ENCODE data around the gene DCP1B. TPM values are rescaled to one million over a fixed set of nuclear protein-coding genes. Genes with fewer than 3 reads are reported as not detected.

DCP1B gene
- total and polyA plus RNA-seq, 2 experiments from 2014 or later, result 27.8 to 27.9 TPM

DNA sequence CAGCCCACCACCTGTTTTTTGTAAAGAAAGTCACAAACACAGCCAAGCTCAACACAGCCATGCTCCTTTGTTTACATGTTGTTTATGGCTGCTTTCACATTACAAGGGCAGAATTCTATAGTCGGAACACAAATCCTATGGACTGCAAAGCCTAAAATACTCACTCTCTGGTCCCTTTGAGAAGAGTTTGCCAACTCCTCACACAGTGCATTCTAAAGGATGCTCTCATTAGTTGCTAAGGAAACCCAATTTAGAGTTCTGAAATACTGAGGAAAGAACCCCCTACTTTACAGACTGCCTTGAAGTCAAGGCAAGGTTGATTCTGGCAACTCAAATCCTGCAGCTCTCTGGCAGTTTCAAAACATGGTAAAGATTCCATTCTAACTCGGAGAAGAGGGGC lies 38.3 kb downstream of the DCP1B start:
- Histone ChIP-seq H3K36me3 (peaks cover 6% of the 10 kb centered on the region), H3K27ac (peak overlapping the region; percentile 93)

DNA sequence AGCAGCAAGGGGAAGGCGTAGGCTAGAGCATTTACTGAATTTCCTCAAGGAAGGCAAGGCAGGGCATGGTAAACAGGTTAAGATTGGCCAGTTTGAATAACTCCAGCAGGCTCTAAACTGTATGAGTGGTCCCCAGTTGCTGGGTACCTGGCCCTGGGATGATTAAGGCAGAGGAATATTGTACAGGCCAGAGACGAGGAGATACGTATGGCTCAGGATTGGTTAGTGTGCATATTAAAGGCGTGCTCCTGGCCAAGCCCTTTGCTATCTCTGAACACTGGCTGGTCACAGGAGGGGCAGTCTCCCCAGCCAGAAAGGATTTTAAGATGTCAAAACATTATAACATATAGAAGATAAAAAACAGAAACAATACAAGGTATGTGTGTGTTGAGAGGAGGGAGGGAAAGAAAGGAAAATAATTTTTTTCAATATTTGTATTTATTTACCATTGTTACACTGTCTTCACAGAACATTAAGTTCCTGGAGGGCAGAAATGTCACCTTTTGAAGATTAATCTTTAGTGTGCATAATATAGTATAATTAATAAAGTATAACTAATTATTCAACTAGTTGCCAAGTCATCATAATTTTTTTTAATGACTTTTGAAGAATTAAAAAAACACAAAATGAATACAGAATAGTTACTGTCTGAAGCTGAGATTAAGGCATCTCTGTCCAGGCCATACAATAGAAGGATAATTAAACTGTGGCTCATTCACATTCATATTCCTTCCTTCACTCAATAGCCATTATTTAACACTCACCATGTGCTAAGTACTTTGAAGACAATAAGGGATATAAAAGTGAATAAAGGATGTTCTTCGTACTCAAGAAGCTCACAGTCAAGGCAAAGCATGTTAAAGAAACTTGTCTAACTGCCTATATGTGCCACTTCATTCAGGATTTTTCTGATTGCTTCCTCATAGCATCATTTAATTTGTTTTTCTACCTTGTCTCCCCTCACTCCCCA lies 41.9 kb downstream of the DCP1B start:
- H3K4me1 ChIP-seq (ENCODE audit: low read depth), result peaks cover 12% of the 10 kb centered on the region
- TF ChIP-seq, protein P1, sequence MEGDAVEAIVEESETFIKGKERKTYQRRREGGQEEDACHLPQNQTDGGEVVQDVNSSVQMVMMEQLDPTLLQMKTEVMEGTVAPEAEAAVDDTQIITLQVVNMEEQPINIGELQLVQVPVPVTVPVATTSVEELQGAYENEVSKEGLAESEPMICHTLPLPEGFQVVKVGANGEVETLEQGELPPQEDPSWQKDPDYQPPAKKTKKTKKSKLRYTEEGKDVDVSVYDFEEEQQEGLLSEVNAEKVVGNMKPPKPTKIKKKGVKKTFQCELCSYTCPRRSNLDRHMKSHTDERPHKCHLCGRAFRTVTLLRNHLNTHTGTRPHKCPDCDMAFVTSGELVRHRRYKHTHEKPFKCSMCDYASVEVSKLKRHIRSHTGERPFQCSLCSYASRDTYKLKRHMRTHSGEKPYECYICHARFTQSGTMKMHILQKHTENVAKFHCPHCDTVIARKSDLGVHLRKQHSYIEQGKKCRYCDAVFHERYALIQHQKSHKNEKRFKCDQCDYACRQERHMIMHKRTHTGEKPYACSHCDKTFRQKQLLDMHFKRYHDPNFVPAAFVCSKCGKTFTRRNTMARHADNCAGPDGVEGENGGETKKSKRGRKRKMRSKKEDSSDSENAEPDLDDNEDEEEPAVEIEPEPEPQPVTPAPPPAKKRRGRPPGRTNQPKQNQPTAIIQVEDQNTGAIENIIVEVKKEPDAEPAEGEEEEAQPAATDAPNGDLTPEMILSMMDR (IDR thresholded peaks at IDR 0.05; ENCODE audit: low read depth, low read length), result no peak
- no peak overlapping the region for H3K27ac ChIP-seq
- H3K9me3 ChIP-seq (ENCODE audit: low read depth), result no peaks in the 10 kb centered on the region
- H3K4me3 ChIP-seq, result no peak overlapping the region
- DNase-seq (ENCODE audit: low read depth in 1 of 2, low spot score in 1 of 2), result no peak
- H3K27me3 ChIP-seq, result no peaks in the 10 kb centered on the region
- H3K36me3 ChIP-seq, result peaks cover 6% of the 10 kb centered on the region

More for the DNA sequence above, 38.3 kb downstream of the DCP1B start:
- DNase-seq (ENCODE audit: low read depth in 1 of 2, low spot score in 1 of 2), result peak in 1 of 2 donors; percentile 22
- no peak overlapping the region for H3K4me3 ChIP-seq
- H3K27me3 ChIP-seq, result no peaks in the 10 kb centered on the region
- H3K9me3 ChIP-seq (ENCODE audit: low read depth), result no peaks in the 10 kb centered on the region
- H3K4me1 ChIP-seq (ENCODE audit: low read depth), result peaks cover 41% of the 10 kb centered on the region
- TF ChIP-seq, protein P1 (IDR thresholded peaks at IDR 0.05; ENCODE audit: low read depth, low read length), result no peak

DNA sequence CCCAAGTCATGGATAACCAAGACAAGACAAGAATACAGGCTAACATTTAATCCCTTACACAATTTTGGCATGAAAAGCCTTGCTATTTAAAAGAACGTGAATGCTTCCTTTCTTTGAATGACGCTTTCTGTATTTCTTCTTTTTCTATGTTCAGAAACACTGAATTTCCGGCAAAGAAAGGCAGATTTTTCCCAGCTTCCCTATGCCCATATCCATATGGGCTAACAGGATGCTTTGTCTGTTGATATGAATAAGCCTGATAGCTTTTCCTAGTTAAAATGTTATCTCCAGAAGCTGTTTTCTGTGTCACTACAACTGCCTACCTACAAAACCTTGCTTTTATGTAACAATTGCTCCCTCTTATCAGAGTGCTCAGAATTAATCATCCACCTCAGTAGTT lies 47.5 kb downstream of the DCP1B start:
- no peak for DNase-seq (ENCODE audit: low read depth in 1 of 2, low spot score in 1 of 2)
- Histone ChIP-seq H3K27ac (no peak overlapping the region), H3K27me3 (no peaks in the 10 kb centered on the region), H3K36me3 (peaks cover 19% of the 10 kb centered on the region), H3K4me3 (no peak overlapping the region), H3K9me3 (ENCODE audit: low read depth) (no peaks in the 10 kb centered on the region), H3K4me1 (ENCODE audit: low read depth) (no peaks in the 10 kb centered on the region)
- TF ChIP-seq, protein P1 (IDR thresholded peaks at IDR 0.05; ENCODE audit: low read depth, low read length), result no peak

DNA sequence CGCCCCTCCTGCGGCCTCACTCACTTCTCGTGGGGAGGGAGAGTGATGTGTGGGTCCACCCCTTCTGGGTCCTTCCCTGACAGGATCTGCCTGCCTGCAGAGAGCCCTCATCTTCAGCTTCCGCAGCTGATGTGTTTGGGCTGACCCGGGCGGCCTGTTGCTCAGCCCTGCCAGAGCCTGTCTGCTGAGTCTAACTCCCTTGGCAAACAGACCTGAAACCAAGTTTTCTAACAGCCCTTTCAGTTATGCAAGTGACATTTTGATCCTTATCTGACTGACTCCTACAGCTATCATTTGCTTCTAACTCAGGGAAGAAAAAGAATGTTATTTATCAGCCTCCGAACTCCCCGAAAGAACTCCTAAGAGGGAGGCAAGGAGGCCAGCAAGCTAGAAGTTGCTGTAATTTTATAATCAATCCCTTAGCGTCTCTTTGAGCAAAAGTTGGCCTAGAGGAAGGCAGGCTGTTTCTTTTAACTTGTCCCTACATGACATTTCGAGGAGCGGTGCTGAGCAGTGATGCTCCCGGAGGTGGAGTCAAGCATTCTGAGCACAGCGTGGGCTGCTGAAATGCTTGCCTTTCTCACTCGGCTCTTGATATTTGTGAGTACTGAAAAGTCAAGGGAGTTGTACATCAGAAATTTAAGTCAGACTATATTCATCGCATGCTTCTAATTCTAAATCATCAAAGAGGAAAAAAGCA lies 54.3 kb downstream of the DCP1B start:
- H3K36me3 ChIP-seq, result peaks cover 31% of the 10 kb centered on the region
- peak in 1 of 2 donors; percentile 19 for DNase-seq (ENCODE audit: low read depth in 1 of 2, low spot score in 1 of 2)
- H3K9me3 ChIP-seq (ENCODE audit: low read depth), result no peaks in the 10 kb centered on the region
- no peaks in the 10 kb centered on the region for H3K27me3 ChIP-seq
- H3K4me1 ChIP-seq (ENCODE audit: low read depth), result no peaks in the 10 kb centered on the region
- H3K27ac ChIP-seq, result no peak overlapping the region
- TF ChIP-seq, protein P1 (IDR thresholded peaks at IDR 0.05; ENCODE audit: low read depth, low read length), result no peak
- H3K4me3 ChIP-seq, result no peak overlapping the region

DNA sequence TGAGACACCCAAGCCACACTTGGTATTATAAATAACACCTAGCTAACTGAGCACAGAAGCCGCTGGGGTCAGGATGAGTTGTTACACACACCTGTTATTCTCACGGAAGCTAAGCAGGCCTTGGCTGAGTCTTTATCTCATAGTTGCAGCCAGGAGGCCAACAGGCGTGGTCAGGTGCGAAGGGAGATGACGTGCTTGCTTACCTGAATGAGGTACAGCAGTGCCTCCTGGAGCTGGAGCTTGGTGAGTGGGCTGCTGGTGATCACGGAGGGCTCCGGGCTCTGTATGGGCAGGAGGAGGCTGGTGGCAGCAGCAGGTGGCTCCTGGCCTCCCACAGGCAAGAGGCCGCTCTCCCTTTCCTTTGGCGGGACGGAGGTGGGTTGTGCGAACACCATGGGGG lies 55.4 kb downstream of the DCP1B start:
- DNase-seq (ENCODE audit: low read depth in 1 of 2, low spot score in 1 of 2), result no peak
- H3K36me3 ChIP-seq, result peaks cover 25% of the 10 kb centered on the region
- no peaks in the 10 kb centered on the region for H3K4me1 ChIP-seq (ENCODE audit: low read depth)
- no peaks in the 10 kb centered on the region for H3K27me3 ChIP-seq
- H3K9me3 ChIP-seq (ENCODE audit: low read depth), result no peaks in the 10 kb centered on the region
- no peak overlapping the region for H3K27ac ChIP-seq
- no peak overlapping the region for H3K4me3 ChIP-seq
- TF ChIP-seq, protein P1 (IDR thresholded peaks at IDR 0.05; ENCODE audit: low read depth, low read length), result no peak
